Adrenal gland (tissue), 12 donors: ENCODE results near the gene PLEKHA6. TPM values are rescaled to one million over a fixed set of nuclear protein-coding genes. Genes with fewer than 3 reads are reported as not detected.

Experiments
- DNase-seq, 7 donors: peaks; one replicate each; pipeline ENCODE4 v3.0.0-alpha.2; 2019 to 2020
- H3K27ac ChIP-seq, 5 donors: fragments of 200-600 bp; sonication (generic) in 4 of 5; 1 replicate in 3 of 5; 2 replicates in 2 of 5; pipeline versions ENCODE4 v1.5.1 to v1.8.0; 2016 to 2020; ENCODE audit warnings: mild to moderate bottlenecking in 1 of 5
- H3K27me3 ChIP-seq: fragments of 200-600 bp; 2 replicates; pipeline ENCODE4 v1.8.0; 2021
- H3K36me3 ChIP-seq, 2 donors: fragments of 200-600 bp; replicated peaks in 1 of 2; 1 replicate in 1 of 2; 2 replicates in 1 of 2; pipeline versions ENCODE4 v1.5.1 to v1.8.0; 2018 to 2022
- H3K4me1 ChIP-seq, 2 donors: fragments of 200-600 bp; replicated peaks in 1 of 2; 1 replicate in 1 of 2; 2 replicates in 1 of 2; pipeline versions ENCODE4 v1.5.1 to v1.8.0; 2018 to 2021
- H3K4me3 ChIP-seq, 4 donors: fragments of 200-600 bp; sonication (generic) in 3 of 4; one replicate each; pipeline ENCODE4 v1.5.1; 2016 to 2018
- H3K9me3 ChIP-seq, 3 donors: fragments of 200-600 bp; sonication (generic) in 1 of 3; replicated peaks in 1 of 3; 1 replicate in 2 of 3; 2 replicates in 1 of 3; pipeline versions ENCODE4 v1.5.1 to v1.8.0; 2016 to 2021
- POLR2A ChIP-seq, 2 donors: fragments of 450-650 bp; IDR thresholded peaks; one replicate each; pipeline ENCODE4 v1.6.1; 2017; ENCODE audit warnings: antibody characterized with exemption in 2 of 2, mild to moderate bottlenecking in 2 of 2, moderate library complexity in 1 of 2
- WGBS, 4 donors: extraction: QIAGEN DNeasy Blood & Tissue Kit in 2 of 4; methylation state at CpG; one replicate each; pipeline versions ENCODE4 v1.1.5 to v1.1.7; 2013 to 2017; 5-methylcytosine and 5-hydroxymethylcytosine counted together
- intact Hi-C, 2 donors: fragments of 100-400 bp; cut with DNase I; formaldehyde crosslinking; loops; one replicate each; pipeline versions ENCODE4 v1.14.1 to v1.15.0; 2022 to 2023
- polyA plus RNA-seq, 3 donors: library from polyadenylated mRNA; stranded (reverse); fragments of 200-250 nt in 2 of 3; fragments of 350-450 nt in 1 of 3; fragmentation: Illumina TruSeq in 1 of 3; extraction: RNeasy Lipid Tissue Mini Kit (QIAGEN cat#74804) in 1 of 3; gene quantifications; one replicate each; pipeline ENCODE4 v1.2.3, GENCODE V29; 2013 to 2014
- total RNA-seq, 9 donors: library from RNA; depleted of rRNA in 4 of 9; stranded (reverse); fragments of >200 nt in 4 of 9; fragments of 120-200 nt in 1 of 9; fragmentation: NEBNext Ultra II Directional in 1 of 9; extraction: Animal tissue kit (Norgen Biotek cat#: 25700) in 1 of 9; gene quantifications; one replicate each; pipeline versions ENCODE4 v1.1.0 to v1.2.4, GENCODE V29; 2013 to 2023
- TF ChIP-seq, protein P1 (sequence below), 6 experiments: fragments of 450-650 bp in 4 of 6; fragments of 200-600 bp in 2 of 6; sonication (generic) in 1 of 6; IDR thresholded peaks; 1 replicate in 5 of 6; 2 replicates in 1 of 6; pipeline versions ENCODE4 v1.5.1 to v1.8.0; 2016 to 2021; ENCODE audit warnings: antibody characterized with exemption in 6 of 6, mild to moderate bottlenecking in 2 of 6, moderate library complexity in 1 of 6
- donor health status: healthy with polysubstance abuse.
- donor health status: Bipolar disorder and iron deficiency.
- donor health status: DM: yes; HTN: yes; CAD: no.
- donor health status: DM: no; HTN: no; CAD: no.
- donor health status: DM: no; HTN: no; CAD: no.
- donor health status: DM: yes; HTN: yes; CAD: no.

Gene PLEKHA6
- total and polyA plus RNA-seq, 12 donors: 2.2 to 13.8 (median 5.1) TPM

- peak; percentile 73 to 86 (median 82) for DNase-seq
- peaks cover 0 to 11% of the 10 kb centered on the region in 2 donors for H3K4me1 ChIP-seq
- TF ChIP-seq POLR2A (IDR thresholded peaks at IDR 0.05): no peak
- TF ChIP-seq, protein P1, sequence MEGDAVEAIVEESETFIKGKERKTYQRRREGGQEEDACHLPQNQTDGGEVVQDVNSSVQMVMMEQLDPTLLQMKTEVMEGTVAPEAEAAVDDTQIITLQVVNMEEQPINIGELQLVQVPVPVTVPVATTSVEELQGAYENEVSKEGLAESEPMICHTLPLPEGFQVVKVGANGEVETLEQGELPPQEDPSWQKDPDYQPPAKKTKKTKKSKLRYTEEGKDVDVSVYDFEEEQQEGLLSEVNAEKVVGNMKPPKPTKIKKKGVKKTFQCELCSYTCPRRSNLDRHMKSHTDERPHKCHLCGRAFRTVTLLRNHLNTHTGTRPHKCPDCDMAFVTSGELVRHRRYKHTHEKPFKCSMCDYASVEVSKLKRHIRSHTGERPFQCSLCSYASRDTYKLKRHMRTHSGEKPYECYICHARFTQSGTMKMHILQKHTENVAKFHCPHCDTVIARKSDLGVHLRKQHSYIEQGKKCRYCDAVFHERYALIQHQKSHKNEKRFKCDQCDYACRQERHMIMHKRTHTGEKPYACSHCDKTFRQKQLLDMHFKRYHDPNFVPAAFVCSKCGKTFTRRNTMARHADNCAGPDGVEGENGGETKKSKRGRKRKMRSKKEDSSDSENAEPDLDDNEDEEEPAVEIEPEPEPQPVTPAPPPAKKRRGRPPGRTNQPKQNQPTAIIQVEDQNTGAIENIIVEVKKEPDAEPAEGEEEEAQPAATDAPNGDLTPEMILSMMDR (IDR thresholded peaks at IDR 0.05): peak in 1 of 6 experiments; percentile 15
- H3K4me3 ChIP-seq: no peak overlapping the region
- peak overlapping the region in 2 of 5 donors; percentile 14 to 50 for H3K27ac ChIP-seq
- H3K27me3 ChIP-seq: no peaks in the 10 kb centered on the region
- H3K36me3 ChIP-seq: no peaks in the 10 kb centered on the region
- no peaks in the 10 kb centered on the region for H3K9me3 ChIP-seq
- intact Hi-C loops: no loop called here
- WGBS, 4 donors: 51 to 71% (median 55%) methylated on average over 4 to 7 of the region's 7 CpGs
Observed at GRCh38 chr1:204384636-204385352, 25.1 kb upstream of the PLEKHA6 start.

DNA sequence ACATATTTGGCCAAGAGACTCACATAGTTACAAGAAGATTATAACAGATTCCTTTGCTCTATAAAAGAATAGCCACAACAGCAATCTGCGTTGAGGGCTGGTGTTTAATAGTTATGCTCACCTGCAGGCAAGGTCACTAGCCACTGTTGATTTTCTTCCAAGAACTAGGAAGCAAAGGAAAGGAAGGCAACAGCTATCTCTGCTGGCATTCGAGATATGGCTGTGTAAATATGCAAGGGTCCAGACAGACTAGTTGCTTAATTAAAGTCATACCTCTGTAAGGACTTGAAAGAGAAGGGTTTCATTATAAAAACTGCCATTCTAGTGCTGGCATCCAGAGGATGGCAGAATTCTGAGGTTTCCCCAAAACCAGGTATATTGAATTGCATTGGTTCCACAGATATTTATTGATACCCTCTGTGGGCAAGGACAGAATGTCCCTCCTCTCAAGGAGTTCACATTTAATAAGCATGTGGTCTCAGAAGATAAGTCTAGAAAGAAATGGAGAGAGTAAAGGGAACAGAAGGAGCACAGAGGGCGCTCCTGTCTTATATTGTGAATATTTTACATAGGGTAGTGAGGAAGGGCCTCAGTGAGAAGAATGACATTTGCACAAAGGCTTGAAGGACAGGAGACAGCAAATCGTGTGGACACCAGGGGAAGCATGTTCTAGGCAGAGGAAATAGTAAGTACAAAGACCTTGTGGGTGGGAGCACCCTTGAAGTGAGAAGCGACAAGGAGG is 23.6 kb upstream of the PLEKHA6 start:
- H3K4me3 ChIP-seq: no peak overlapping the region
- no peaks in the 10 kb centered on the region for H3K36me3 ChIP-seq
- 71 to 75% (median 73%) methylated on average over 5 of the region's 5 CpGs for WGBS, 4 donors
- no peaks in the 10 kb centered on the region for H3K27me3 ChIP-seq
- no peak for DNase-seq
- TF ChIP-seq POLR2A (IDR thresholded peaks at IDR 0.05): no peak
- TF ChIP-seq, protein P1 (IDR thresholded peaks at IDR 0.05): no peak
- peaks cover 0 to 13% of the 10 kb centered on the region in 2 donors for H3K4me1 ChIP-seq
- no peak overlapping the region for H3K27ac ChIP-seq
- intact Hi-C loops: no loop called here
- H3K9me3 ChIP-seq: no peaks in the 10 kb centered on the region

DNA sequence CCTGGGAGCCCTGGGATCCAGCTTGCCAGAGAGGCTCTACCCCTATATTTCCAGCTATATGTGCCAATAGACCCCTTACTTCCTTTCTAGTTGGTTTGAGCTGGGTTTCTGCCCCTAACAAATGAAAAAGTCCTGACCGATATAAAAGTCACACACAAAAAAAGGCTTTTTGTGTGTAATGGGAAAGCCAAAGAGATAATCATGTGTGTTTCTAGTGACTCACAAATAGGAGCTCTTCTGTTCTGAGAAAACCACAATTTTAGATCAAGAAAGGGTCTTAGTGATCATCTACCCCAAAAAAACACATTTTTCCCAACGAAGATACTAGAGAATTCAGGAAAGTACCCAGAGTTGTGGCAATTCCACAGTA is 23.0 kb upstream of the PLEKHA6 start:
- peaks cover 6 to 19% of the 10 kb centered on the region in 2 donors for H3K4me1 ChIP-seq
- intact Hi-C loops: no loop called here
- no peak for DNase-seq
- no peak overlapping the region for H3K27ac ChIP-seq
- 43 to 88% (median 67%) methylated on average over 2 of the region's 2 CpGs for WGBS, 4 donors
- no peaks in the 10 kb centered on the region for H3K9me3 ChIP-seq
- no peaks in the 10 kb centered on the region for H3K36me3 ChIP-seq
- TF ChIP-seq POLR2A (IDR thresholded peaks at IDR 0.05): no peak
- TF ChIP-seq, protein P1 (IDR thresholded peaks at IDR 0.05): no peak
- no peaks in the 10 kb centered on the region for H3K27me3 ChIP-seq
- H3K4me3 ChIP-seq: no peak overlapping the region

DNA sequence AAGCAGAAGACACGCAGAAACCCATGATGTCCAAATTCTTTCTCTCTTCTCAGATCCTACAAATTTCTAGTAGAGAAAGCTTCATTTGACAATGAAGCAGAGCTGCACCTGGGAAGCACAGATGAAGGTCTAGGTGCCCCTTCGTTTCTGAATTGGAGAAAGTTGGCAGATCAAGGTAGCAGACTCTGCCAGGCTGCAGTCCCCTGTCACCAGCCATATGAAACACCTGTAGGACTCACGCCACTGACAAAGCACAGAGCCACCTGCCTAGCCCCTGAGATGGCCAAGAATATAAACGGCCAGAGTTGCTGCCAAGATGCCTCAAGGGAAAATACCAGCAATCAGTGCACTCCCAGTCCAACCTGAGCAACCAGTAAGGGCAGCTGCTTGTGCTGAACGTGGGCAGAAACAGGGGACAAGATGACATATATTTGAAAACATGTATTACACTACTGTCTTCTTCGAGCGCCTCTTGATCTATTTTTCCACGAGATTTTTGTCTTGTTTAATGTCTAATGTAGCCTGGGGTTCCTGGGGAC is 20.6 kb upstream of the PLEKHA6 start:
- H3K36me3 ChIP-seq: no peaks in the 10 kb centered on the region
- H3K4me3 ChIP-seq: no peak overlapping the region
- no peaks in the 10 kb centered on the region for H3K27me3 ChIP-seq
- no peak overlapping the region for H3K27ac ChIP-seq
- no peaks in the 10 kb centered on the region for H3K9me3 ChIP-seq
- peaks cover 11 to 22% of the 10 kb centered on the region in 2 donors for H3K4me1 ChIP-seq
- DNase-seq: no peak
- WGBS, 4 donors: 75 to 81% (median 77%) methylated on average over 7 to 8 of the region's 8 CpGs
- TF ChIP-seq POLR2A (IDR thresholded peaks at IDR 0.05): no peak
- TF ChIP-seq, protein P1 (IDR thresholded peaks at IDR 0.05): no peak
- intact Hi-C loops: no loop called here
